Fibroblast of the conjunctiva (primary cell): ENCODE data around the gene ATP1B1.
"Not testable (repeated sequence)": the region's sequence is repeated elsewhere in the genome, so short reads cannot be mapped to it uniquely, and the experiment has no call there.

Experiments
- DNase-seq: peaks from one replicate; pipeline ENCODE4 v3.0.0-alpha.2; 2010; ENCODE audit warnings: low read depth

The ATP1B1 gene

DNA sequence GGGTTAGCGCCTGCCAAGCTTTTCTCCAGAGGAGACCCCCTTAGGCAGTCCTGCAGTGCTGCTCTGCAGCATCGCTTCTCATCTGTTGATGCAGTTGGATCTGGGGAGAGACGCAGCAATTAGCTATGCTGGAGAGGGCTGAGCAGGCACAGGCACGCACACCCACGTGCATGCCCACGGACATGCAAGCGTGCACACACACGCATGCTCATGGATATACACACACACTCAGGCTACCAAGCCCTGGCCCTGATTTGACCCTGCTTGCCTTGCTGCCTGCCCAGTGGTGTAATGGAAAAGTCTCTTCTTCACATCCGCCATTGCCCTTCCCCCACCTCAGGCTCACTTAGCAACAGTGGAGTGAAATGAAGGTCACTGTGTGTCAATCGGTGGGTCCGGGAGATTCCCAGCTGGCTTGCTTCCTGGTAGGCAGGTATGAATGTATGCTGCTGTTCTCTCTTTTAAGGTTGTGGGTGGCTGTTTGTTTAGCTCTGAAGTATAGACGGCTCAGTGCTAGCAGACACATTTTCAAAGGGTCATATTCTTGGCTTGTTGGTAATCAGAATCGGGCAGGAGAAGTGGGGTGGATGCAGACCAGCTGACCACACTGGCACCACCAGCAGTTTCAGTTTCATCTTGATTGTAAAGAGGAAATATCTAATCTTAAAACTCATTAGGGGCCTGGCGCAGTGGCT is 9.5 kb downstream of the ATP1B1 start:
- DNase-seq, result no peak

DNA sequence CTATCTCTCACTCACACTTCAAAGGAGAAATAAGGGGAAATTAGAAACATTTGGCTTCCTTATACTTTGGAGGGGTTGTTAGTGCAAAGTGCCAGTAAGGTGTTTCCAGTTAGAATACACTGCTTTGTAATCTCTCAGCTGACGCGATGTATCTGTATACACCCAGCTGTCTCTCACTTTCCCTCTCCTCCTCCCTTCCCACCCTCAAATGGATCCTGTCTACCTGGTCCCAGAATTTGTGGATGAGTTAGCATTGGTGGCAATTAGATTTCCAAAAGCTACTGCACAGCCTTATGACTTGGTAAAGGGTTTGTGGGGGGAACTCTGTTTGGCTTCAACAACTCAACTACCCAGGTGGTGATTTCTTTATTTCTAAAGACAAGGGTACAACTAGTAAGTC is 10.5 kb downstream of the ATP1B1 start:
- DNase-seq, result no peak

DNA sequence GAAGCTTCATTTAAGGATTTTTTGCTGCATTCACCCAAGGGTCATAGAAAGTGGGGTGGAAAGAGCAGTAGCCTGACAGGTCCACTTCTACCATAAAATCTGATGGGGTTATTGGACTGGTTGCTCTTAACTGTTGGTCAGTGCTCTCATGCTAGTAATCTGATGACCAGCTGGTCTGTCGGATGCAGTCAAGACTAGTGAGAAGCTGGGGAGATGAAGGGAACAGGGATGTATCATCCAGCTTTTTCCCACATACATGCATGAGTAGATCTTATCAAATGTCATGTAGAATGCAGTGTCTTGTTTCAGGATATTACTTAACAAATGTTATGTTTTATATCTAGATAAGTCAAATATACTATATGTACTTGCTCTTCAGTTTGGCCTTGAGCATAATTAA is 11.1 kb downstream of the ATP1B1 start:
- no peak for DNase-seq

DNA sequence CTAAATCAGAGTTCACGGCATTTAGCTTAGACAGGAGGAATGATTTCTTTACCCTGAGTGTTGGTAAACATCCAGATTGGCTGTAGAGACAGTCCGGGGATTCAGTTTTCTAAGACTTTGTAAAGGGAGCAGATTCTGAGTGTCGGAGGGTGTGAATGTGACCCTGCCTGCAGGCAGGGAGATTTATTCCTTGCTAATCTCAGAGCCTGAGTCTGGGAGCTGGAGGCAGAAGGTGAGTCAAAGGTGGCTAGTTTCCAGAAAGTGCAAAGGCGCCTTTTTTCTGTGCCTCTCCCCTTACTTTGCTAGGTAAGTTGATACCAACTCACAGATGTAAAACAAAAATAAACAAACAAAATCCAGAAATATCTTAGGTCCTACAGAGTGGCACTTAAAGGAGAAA is 11.7 kb downstream of the ATP1B1 start:
- no peak for DNase-seq

DNA sequence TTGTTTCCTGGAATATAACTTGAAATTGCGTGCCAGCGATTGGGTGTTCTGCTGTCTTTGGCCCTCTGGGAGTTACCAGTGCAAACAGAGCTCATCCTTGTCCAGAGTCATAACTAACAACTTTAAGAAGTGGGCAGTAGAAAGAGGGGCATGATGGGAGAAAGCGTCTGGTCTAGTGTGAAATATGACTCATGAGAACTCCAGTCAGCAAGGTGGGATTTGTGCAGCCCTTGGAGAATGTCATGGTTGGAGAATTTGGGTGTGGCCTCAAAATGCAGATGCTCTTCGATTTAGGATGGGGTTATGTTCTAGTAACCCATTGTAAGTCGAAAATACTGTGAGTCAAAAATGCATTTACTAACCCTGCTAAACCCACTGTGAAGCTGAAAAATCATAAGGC is 12.9 kb downstream of the ATP1B1 start:
- DNase-seq, result no peak

DNA sequence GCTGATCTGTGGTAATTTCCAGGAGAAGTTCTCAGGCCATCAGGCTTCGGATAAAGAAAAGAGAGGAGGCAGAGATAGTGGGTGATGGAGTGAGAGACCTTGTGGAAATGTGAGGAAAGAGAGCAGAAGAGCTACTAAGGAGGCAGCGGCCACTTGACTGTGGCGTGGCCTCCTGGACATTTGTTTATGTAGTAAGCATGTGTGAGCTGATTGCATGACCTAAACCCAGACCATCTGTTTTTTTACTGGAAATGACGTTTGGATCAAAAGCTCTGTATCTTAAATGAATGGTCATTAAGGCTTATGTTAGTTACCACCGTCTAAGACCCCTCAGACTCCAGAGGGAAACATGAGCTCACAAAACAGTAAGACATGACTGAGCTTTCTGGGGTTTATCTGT is 13.6 kb downstream of the ATP1B1 start:
- DNase-seq, result no peak

DNA sequence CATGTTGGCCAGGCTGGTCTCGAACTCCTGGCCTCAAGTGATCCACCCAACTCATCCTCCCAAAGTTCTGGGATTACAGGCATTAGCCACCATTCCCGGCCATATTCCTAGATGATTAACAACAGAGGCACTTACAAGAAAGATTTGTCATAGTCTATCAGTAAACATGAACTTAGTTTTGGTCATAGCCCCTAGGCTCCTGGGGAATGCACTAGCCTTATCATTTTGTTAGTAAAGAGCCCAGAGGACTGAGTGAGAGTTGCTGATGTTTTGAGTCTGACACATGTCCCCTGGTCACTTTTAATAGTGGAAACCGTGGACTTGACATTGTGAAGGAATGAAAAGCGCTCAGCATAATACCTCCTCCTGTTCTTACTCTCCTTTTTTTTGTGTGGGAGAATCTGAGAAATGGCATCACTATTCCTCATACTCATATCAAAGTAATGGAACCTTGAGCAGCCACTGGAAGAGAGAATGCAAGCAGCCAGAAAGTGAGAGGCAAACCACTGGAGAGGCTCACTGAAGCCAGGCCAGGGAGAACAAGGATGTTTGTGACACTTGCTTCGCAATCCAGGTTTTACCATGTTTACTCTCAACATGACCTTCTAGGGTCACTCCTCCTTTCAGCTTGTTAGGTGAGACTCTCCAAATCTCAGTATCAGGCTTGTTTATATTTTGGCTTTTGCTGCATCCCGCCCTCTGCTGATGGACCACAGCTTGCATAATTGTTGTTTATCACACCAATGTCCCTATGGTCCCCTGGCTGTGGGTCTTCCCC is 14.8 kb downstream of the ATP1B1 start:
- DNase-seq, result no peak

DNA sequence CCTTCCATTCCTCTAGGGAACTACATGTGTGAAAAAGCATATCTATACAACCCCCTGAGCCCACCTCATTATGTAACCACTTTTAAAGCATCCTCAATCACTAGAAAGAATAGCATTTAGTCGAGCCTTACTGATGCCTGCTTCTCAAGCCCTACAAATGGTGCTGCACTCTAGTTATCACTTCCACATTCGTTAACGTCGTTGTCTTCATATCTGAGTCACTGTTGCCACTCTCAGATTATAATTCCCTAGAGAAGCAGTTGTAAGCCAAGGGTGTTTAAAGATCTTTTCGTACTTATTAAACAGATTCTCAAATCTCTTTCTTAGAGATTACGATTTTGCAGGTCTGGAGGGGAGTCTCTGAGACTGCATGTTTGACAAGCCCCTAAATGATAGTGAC is 16.5 kb downstream of the ATP1B1 start:
- no peak for DNase-seq

DNA sequence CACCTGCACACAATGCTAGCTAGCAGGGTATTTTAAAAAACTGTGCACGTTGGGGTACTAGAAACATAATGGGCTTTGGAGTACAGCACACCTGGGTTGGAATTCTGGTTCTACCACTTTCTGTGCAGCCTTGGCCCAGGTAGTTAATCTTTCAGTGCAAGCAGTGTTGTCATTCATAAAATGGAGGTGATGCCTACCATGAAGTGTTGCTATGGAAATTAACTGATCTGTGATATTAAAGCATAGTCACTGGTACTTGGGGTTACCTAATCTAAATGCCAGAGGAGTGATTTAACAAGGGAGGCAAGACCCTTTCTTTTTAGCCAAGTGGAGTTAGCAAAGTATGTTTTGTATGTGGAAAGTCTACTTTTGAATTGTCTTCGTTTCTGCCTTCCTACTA is 18.0 kb downstream of the ATP1B1 start:
- no peak for DNase-seq

DNA sequence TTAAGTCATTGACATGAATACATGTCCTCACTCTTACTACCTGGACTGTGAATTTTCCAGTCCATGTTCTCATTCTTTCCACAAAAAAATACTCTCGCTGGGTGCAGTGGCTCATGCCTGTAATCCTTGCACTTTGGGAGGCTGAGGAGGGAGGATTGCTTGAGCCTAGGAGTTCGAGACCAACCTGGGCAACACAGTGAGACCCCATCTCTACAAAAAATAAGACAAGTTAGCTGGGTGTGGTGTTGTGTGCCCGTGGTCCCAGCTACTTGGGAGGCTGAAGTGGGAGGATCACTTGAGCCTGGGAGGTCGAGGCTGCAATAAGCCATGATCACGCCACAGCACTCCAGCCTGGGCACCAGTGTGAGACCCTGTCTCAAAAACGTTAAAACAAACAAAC is 19.1 kb downstream of the ATP1B1 start:
- not testable (repeated sequence) for DNase-seq

DNA sequence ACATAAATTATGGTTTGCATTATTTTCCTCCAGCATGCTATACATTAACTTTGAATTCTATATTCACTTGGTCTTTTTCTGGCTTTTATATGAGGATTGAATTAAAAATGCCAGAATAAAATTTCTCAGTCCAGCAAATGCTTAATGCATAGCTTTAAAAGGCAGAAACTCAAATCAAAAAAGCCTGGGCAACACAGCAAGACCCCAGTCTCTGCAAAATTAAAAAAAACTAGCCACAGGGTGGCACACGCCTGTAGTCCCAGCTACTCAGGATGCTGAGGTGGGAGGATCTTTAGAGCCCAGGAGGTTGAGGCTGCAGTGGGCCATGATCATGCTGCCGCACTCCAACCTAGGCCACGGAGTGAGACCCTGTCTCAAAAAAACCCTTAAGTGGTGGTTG is 19.8 kb downstream of the ATP1B1 start:
- DNase-seq, result no peak

DNA sequence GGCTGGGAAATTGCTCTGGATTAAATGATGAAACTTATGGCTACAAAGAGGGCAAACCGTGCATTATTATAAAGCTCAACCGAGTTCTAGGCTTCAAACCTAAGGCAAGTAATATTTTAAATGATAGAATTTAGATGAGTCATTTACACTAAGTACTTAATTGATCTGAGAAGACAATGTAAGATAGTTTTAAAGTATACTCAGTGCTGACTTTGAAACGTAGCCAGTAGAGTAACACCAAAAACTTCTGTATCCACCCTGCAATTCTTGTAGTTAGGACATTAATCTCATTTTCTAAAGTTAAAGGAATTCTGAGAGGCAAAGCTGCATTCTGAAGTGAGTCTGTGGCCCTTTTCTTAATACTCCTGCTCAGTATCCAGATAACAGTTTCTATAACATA is 20.8 kb downstream of the ATP1B1 start:
- DNase-seq, result no peak

DNA sequence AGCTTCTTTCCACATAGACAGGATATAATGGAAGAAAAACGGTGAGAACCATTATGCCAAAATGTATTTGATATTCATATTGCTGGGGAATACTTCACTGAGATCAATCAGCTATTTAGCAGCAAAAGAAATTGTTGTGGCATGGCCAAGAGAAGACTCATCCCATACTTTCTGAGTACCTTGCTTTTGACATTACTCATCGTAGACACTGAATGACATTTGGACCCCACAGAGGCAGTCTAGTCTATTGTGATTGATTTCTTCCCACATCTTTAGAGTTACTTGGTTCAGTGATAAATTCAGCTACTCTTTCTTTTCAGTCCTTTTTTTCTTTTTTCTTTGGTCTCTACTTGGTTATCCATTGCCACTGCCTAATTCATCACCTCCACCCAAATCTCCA is 22.1 kb downstream of the ATP1B1 start:
- no peak for DNase-seq

DNA sequence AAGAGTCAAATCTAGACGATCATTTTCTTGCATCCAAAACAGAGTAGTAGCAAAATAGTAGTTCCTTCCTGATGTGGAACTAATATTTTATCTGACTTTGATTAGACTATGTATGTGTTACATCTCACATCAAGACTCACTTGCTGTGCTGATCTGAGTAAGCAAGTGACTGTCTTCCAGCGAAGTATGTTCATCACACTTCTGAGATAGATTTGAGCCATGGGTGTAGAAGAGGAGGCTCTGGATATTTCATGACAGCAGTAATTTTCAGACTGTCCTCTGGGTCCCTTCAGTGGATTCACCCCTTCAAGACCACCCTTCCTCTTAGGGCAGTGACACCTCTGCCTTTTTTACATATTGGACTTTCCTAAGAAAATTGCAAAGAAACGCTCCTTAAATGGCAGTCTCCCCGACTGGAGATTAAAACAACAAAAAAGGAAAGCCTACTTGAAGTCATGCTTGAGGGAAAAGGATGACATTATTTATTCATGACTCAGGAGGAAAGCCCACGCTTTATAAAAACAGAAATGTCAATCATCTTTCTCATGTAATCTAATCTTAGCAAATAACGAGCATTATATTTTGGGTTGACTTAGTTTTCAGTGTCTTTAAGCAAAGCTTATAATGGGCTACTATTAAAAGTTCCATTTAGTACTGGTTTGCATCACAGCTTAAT is 22.8 kb downstream of the ATP1B1 start:
- DNase-seq, result no peak

DNA sequence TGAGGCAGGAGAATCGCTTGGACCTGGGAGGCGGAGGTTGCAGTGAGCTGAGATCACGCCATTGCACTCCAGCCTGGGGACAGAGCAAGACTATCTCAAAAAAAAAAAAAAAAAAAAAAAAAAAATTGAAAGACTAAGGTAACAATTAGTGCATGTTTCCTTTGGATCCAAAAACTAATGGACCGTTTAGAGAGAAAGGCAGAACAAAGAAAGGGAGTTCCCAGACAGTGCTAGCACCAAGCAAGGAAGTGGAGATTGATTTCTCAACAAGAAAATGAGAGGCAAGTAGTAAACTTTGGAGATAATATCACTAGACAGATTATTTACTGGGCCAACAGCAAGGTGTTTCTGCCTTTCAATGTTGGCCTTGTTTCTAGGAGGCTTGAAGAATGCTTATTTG is 24.2 kb downstream of the ATP1B1 start:
- DNase-seq, result no peak

DNA sequence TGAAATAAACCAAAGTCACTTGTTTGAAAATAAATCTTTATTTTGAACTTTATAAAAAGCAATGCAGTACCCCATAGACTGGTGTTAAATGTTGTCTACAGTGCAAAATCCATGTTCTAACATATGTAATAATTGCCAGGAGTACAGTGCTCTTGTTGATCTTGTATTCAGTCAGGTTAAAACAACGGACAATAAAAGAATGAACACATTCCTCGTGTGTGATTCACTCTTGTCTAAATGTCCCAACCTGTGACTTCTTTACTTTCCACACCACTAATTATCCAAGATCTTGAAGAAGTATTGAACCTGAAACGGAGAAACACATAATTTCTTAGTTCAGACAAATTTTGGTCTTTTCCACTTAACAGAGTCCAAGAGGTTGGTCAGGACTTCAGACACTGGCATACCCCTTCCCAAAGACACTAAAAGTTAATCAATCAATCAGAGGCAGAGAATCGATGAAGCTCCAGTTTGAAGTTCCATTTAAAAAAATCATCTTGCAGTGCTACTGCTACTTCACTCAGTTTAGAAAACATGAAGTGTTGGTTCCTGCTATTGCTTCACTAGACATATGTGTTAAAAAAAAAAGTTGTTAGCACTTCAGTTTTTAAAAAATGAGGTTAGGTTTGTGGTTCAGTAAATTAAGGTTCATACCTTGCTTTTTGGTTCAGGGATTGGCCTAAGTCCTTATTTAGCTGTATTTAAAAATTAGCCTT is 26.2 kb downstream of the ATP1B1 start:
- no peak for DNase-seq

DNA sequence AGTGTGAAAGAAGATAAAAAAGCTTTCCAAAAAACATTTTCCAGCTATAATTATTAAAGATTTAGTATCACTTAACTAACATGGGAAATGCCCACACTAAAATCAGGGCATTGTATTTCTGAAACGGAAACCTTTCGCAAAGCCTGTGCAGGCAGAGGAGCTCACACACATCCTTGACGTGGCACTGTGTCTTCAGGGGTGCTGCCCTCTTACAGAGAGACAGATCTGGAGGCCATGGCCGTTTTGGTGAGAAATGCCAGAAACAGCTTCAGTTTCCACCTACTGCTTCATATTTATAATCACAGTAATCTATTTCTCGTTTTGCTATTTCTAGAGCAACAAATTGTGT is 26.7 kb downstream of the ATP1B1 start:
- DNase-seq, result no peak

DNA sequence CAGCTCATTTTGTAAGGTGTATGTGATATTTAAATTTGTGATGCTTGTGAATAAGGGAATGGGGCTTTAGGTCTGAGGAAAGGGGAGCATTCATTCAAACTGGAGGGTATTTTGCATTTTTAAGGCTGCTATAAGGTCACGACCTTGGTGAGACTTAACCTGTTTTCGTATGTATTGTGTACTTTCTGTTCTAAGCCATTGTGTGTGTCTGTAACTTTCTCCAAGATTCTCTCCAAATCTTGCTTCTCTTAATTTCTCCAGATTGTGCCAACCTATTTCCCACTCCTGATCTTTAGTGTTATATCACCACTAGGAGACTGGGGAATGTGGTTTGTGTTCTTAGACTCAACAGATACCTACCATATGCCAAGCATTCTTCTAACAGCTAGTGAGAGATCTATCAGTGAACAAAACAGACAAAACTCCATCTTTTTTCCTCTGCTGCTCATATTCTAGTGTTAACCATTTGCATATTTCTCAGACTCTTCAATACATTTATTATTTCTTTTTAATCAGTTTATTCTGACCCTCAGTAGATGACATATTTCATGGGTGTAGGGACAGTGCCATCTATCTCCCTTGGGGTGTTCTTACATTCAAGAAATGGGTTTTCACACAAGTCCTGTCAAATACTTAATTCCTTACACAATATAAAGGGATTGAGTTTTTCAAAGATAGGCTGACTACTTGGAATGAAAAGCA is 27.5 kb downstream of the ATP1B1 start:
- DNase-seq, result no peak

DNA sequence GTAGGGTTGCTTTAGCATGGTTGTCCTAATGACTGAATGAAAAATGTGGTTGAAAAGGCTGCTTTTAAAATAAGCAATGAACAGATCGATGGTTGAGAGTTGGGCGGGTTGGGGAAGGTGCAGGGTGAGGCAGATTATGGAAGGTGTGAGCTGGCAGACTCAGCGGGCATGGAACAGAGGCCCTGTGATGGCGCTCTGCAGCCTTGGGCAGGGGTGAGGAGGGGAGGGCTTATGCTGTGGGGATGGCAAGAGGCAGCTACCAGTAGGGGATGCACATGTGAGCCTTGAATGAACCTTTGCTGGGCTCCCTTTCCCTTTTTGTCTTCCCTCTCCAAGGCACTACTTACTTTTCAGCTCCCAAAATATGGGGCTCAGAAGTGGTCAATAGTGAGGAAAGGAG is 30.9 kb downstream of the ATP1B1 start:
- no peak for DNase-seq

DNA sequence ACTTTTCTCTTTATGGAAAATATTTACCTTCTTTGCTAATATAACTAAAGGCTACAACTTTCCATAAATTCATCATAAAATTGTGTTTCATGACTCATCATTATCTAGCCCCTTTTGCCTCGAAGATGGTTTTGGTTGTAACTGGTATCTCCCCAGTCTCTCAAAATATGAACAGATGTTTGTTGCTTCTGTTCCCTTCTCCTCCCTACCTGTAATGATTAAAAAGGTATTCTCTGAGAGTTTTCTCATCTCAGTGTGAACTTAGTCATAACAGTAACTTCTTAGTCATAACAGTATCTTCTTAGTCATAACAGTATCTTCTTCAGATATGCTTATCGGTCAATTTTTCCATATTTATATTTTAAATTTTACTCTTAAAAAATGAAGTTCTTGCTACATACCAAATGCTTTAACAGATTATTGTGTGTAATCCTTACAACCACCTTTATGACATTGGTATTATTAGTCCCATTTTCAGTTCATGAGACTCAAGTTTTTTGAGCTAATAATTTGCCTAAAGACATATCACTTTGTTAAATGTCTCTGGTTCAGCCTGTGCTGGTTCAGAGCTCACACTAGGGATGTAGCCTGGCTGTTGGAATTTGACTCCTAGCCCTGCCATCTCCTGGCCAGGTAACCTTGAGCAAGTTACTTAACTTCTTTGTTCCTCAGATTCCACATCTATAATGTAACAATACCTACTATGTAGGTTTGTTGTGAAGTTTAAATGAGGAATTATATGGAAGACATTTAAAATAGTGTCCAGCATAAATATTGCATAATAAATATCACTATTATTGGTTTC is 32.6 kb downstream of the ATP1B1 start:
- DNase-seq, result no peak

DNA sequence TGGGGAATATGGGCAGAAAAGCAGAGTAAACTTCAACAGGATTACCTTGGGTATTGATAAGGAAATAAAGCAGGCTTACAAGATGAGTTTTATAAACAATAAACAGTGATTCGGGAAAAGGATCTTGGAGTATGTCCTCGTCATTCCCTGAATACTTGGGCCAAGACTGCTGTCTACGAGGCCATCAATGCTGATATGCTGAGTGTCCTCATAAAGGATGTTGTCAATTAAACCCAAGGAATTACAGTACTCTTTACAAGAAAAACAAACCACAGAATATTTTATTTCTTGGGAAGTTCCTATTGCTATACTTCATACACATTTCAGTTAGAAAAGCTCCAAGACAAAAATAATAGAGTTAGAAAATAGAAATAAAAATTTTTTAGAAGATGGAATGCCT is 34.9 kb downstream of the ATP1B1 start:
- DNase-seq, result no peak
